ENCODE data around the gene OPA1. TPM values are rescaled to one million over a fixed set of nuclear protein-coding genes. Genes with fewer than 3 reads are reported as not detected.

Gene OPA1
- total and polyA plus RNA-seq, 2 experiments from 2014 or later: 29.0 to 42.2 TPM

DNA sequence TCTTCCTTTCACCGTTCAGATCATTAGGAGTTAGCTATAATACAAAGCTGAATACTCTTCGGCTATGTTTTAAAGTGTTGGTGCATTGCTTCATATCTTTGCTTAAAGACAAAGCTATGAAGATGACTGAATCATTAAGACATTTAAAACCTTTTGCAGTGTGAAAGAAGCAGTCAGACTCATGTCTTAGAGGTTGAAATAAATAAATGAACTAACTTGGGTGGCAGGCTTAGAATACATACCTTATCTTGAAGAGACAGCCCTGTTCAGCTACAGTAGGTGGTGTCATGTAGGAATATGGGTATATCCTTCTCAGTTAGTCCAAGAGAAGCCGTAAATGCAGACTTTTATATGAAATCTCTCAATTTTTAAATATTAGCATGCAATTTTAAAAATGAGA is 63.4 kb downstream of the OPA1 start:
- H4K20me1 ChIP-seq (ENCODE audit: insufficient read depth): no peaks in the 10 kb centered on the region
- H3K4me2 ChIP-seq (ENCODE audit: unreplicated experiment): no peak overlapping the region
- no peak for DNase-seq
- H3K27ac ChIP-seq: no peak overlapping the region
- H3K4me1 ChIP-seq (ENCODE audit: insufficient read depth): no peaks in the 10 kb centered on the region
- H3F3A ChIP-seq (ENCODE audit: insufficient read depth): no peaks in the 10 kb centered on the region
- no peak for TF ChIP-seq EZH2phosphoT487 (IDR thresholded peaks at IDR 0.05; ENCODE audit: insufficient read depth, low read depth)
- TF ChIP-seq EZH2 (IDR thresholded peaks at IDR 0.05; ENCODE audit: insufficient read depth, poor library complexity, severe bottlenecking): no peak
- no peak overlapping the region for H2AFZ ChIP-seq
- no peaks in the 10 kb centered on the region for H3K9me3 ChIP-seq (ENCODE audit: low read depth)
- no peaks in the 10 kb centered on the region for H3K79me2 ChIP-seq (ENCODE audit: insufficient read depth)
- H3K27me3 ChIP-seq (replicated peaks; ENCODE audit: insufficient read depth): no peaks in the 10 kb centered on the region
- no peak overlapping the region for H3K9ac ChIP-seq
- H3K9me2 ChIP-seq (ENCODE audit: insufficient read depth): no peaks in the 10 kb centered on the region
- in situ Hi-C loops (cut with MboI): no loop called here
- peaks cover 55% of the 10 kb centered on the region for H3K36me3 ChIP-seq (ENCODE audit: low read depth)
- H3K4me3 ChIP-seq: no peak overlapping the region
- 83 to 84% methylated on average over 3 of the region's 3 CpGs for WGBS, 2 experiments (ENCODE audit: low coverage in 1 of 2, low lambda C conversion rate in 2 of 2, missing lambda C conversion rate in 2 of 2)

DNA sequence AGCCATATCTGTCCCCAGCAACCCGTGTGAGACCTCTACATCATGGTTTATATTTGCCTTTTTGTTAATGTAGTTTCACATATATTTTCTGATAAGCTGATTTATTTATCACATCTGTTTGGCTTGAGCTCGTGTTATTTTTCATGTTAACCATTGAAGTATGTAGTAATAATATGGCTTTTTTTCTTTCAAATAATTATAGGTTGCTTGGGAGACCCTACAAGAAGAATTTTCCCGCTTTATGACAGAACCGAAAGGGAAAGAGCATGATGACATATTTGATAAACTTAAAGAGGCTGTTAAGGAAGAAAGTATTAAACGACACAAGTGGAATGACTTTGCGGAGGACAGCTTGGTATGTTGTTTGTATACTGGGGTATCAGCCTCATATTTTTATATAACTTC is 63.9 kb downstream of the OPA1 start:
- in situ Hi-C loops (cut with MboI): no loop called here
- Histone ChIP-seq H3F3A (ENCODE audit: insufficient read depth) (no peaks in the 10 kb centered on the region), H3K36me3 (ENCODE audit: low read depth) (peaks cover 55% of the 10 kb centered on the region), H3K27ac (no peak overlapping the region), H3K79me2 (ENCODE audit: insufficient read depth) (no peaks in the 10 kb centered on the region), H3K4me1 (ENCODE audit: insufficient read depth) (no peaks in the 10 kb centered on the region), H3K9me2 (ENCODE audit: insufficient read depth) (no peaks in the 10 kb centered on the region), H3K27me3 (replicated peaks; ENCODE audit: insufficient read depth) (no peaks in the 10 kb centered on the region), H4K20me1 (ENCODE audit: insufficient read depth) (no peaks in the 10 kb centered on the region), H2AFZ (no peak overlapping the region), H3K4me2 (ENCODE audit: unreplicated experiment) (no peak overlapping the region), H3K9ac (no peak overlapping the region), H3K9me3 (ENCODE audit: low read depth) (no peaks in the 10 kb centered on the region), H3K4me3 (no peak overlapping the region)
- WGBS, 2 experiments (ENCODE audit: low coverage in 1 of 2, low lambda C conversion rate in 2 of 2, missing lambda C conversion rate in 2 of 2): 89 to 90% methylated on average over 6 of the region's 6 CpGs
- no peak for DNase-seq
- no peak for TF ChIP-seq EZH2phosphoT487 (IDR thresholded peaks at IDR 0.05; ENCODE audit: insufficient read depth, low read depth)
- TF ChIP-seq EZH2 (IDR thresholded peaks at IDR 0.05; ENCODE audit: insufficient read depth, poor library complexity, severe bottlenecking): no peak

DNA sequence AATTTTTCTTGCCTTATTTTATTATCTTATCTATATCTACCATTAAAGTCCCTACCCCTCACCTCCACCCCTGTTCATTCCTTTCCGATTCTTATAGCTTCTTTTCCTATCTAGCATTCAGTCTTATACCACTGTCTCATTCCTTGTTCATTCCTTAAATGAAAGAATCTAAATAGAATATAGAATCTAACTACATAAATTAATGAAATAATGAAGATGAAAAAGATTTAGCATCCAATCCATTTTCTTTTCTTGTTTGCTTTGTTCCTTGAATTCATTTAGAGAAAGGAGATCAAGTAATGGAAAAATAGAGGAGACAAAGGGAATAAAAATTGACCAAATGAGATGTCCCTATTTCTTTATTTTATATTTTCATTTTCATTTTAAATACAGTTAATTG is 67.2 kb downstream of the OPA1 start:
- Histone ChIP-seq H3K9ac (no peak overlapping the region), H2AFZ (no peak overlapping the region), H3K36me3 (ENCODE audit: low read depth) (peaks cover 57% of the 10 kb centered on the region), H3K4me2 (ENCODE audit: unreplicated experiment) (no peak overlapping the region), H3F3A (ENCODE audit: insufficient read depth) (0 out of 2 replicates have a peak, but pooled peaks cover 5% of the 10 kb centered on the region), H3K79me2 (ENCODE audit: insufficient read depth) (no peaks in the 10 kb centered on the region), H3K4me3 (no peak overlapping the region), H3K27ac (no peak overlapping the region), H3K27me3 (replicated peaks; ENCODE audit: insufficient read depth) (no peaks in the 10 kb centered on the region), H4K20me1 (ENCODE audit: insufficient read depth) (no peaks in the 10 kb centered on the region), H3K4me1 (ENCODE audit: insufficient read depth) (no peaks in the 10 kb centered on the region), H3K9me2 (ENCODE audit: insufficient read depth) (no peaks in the 10 kb centered on the region), H3K9me3 (ENCODE audit: low read depth) (no peaks in the 10 kb centered on the region)
- 96 to 100% methylated on average over 1 of the region's 1 CpG for WGBS, 2 experiments (ENCODE audit: low coverage in 1 of 2, low lambda C conversion rate in 2 of 2, missing lambda C conversion rate in 2 of 2)
- in situ Hi-C loops (cut with MboI): no loop called here
- TF ChIP-seq EZH2 (IDR thresholded peaks at IDR 0.05; ENCODE audit: insufficient read depth, poor library complexity, severe bottlenecking) (no peak), EZH2phosphoT487 (IDR thresholded peaks at IDR 0.05; ENCODE audit: insufficient read depth, low read depth) (no peak)
- DNase-seq: no peak

DNA sequence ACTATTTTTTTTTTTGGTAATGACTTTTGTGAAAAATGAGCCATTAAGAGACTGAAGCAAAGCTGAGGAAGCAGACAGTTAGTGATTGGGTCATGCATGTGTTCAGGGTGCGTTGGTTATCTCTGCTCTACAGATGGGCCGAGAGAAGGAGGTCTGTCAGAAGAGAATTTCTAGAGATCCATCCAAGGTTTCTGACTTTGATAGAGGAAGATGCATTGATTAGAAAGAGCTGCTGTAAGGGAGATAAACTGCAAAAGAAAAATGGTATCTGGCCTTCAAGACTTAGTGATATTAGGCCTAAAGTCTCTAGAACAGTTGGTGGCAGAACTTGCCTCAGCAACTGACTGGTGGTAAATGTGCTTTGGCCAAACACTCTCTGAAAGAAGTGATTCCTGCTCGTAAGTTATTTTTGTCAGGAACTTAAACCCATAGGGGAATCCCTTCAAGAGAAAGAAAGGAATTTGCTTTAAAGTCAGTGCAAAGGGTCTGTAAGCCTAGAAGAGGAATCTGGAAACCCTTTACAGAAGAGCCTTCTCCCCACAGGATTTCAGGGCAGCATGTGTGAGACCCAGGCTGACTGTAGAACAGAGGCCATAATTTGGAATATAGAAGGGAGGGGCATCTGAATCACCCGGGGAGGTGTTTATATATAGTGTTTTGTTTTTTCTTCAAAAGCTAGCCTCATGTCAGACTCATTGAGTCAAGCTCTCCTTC is 67.8 kb downstream of the OPA1 start:
- Histone ChIP-seq H3K4me3 (no peak overlapping the region), H3K4me1 (ENCODE audit: insufficient read depth) (no peaks in the 10 kb centered on the region), H3K36me3 (ENCODE audit: low read depth) (peaks cover 54% of the 10 kb centered on the region), H3K9me2 (ENCODE audit: insufficient read depth) (no peaks in the 10 kb centered on the region), H3K27me3 (replicated peaks; ENCODE audit: insufficient read depth) (no peaks in the 10 kb centered on the region), H3K9me3 (ENCODE audit: low read depth) (no peaks in the 10 kb centered on the region), H2AFZ (no peak overlapping the region), H3K9ac (no peak overlapping the region), H3K4me2 (ENCODE audit: unreplicated experiment) (no peak overlapping the region), H4K20me1 (ENCODE audit: insufficient read depth) (no peaks in the 10 kb centered on the region), H3K79me2 (ENCODE audit: insufficient read depth) (no peaks in the 10 kb centered on the region), H3K27ac (no peak overlapping the region), H3F3A (ENCODE audit: insufficient read depth) (0 out of 2 replicates have a peak, but pooled peaks cover 5% of the 10 kb centered on the region)
- in situ Hi-C loops (cut with MboI): no loop called here
- WGBS, 2 experiments (ENCODE audit: low coverage in 1 of 2, low lambda C conversion rate in 2 of 2, missing lambda C conversion rate in 2 of 2): 72 to 78% methylated on average over 4 of the region's 4 CpGs
- TF ChIP-seq EZH2 (IDR thresholded peaks at IDR 0.05; ENCODE audit: insufficient read depth, poor library complexity, severe bottlenecking): no peak
- TF ChIP-seq EZH2phosphoT487 (IDR thresholded peaks at IDR 0.05; ENCODE audit: insufficient read depth, low read depth): no peak
- no peak for DNase-seq
